Measurements from ENCODE around the gene UFL1.

Gene UFL1

DNA sequence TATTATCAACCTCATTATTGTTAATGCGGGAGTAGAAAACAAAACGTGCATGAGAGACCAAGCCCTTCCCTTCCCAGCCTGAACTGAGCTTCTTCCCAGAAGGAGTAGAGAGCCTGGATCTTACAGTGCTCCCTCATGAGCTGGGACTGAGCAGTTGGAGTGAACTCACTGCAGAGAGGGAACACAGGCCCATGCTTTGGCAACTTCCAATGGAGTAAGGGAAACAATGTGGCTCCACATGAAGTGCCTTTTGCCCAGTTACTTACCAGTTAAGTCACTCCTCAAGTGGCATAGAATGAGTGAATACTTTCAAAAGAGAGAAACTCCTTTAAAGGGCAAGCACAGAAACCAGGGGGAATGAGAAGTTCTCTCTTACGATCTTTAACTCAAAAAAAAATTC is 53.8 kb downstream of the UFL1 start:
- no peak for DNase-seq

- peak; percentile 52 for DNase-seq
Observed at GRCh38 chr6:96576221-96576620, 54.6 kb downstream of the UFL1 start.

- DNase-seq = no peak
Observed at GRCh38 chr6:96582021-96582420, 60.4 kb downstream of the UFL1 start.

DNA sequence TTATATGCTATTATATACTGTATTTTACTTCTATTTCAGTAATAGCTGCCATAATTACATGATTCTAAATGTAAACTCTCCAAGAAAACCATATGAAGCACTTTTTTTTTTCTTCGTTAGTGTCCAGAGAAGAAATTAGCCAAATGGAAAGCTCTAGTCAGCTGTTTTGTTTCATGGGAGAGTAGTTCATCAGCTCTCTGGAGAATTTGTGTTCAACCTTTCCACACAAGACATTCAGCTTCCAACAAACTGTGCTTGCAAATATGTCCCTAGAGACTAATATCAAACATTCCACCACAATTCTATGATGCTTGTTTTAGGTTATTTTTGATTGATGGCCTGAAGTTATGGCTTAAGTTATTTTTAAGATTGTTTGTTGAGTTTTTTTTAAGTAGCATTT is 60.8 kb downstream of the UFL1 start:
- DNase-seq = no peak

DNA sequence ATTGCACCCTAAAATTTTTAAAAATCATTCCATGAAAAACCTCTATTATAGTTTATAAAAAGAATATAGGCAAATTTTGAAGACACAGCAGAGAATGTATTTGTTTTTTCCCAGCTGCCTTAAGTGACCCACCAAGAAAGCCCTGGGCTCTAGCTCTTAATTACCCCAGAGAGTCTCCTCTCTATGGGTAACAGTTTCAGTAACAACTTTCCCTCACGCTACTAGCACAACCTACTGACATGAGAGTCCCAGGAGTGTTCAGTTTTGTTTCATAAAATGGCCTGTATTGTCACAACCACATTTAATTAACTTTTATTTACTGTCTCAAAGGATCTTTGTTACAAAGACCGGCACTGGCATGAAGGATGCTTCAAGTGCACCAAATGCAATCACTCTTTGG is 82.8 kb downstream of the UFL1 start:
- no peak for DNase-seq
